Progenitor cell of endocrine pancreas (in vitro differentiated cells): Measurements from ENCODE around the gene PAN2. TPM values are rescaled to one million over a fixed set of nuclear protein-coding genes. Genes with fewer than 3 reads are reported as not detected.
A peak's percentile ranks its signal among the peaks of the same experiment; 100 is the strongest.

Experiments
- DNase-seq: peaks from one replicate; pipeline ENCODE4 v3.0.0; 2021; ENCODE audit warnings: low spot score; ENCODE audit not compliant: unreplicated experiment
- H3K27ac Mint-ChIP-seq: 2 replicates; pipeline ENCODE4 v1.8.0; 2021; ENCODE audit warnings: mild to moderate bottlenecking, moderate library complexity, mixed read lengths
- H3K27me3 Mint-ChIP-seq: 2 replicates; pipeline ENCODE4 v1.8.0; 2021; ENCODE audit warnings: mixed read lengths
- H3K36me3 Mint-ChIP-seq: 2 replicates; pipeline ENCODE4 v1.8.0; 2022; ENCODE audit warnings: mixed read lengths; ENCODE audit not compliant: insufficient read depth
- H3K4me1 Mint-ChIP-seq: 2 replicates; pipeline ENCODE4 v1.8.0; 2021; ENCODE audit warnings: low read depth, mixed read lengths
- H3K4me3 Mint-ChIP-seq: 2 replicates; pipeline ENCODE4 v1.8.0; 2021; ENCODE audit warnings: low read depth, mild to moderate bottlenecking, moderate library complexity, mixed read lengths
- H3K9me3 Mint-ChIP-seq: 2 replicates; pipeline ENCODE4 v1.8.0; 2021; ENCODE audit warnings: low read depth, mixed read lengths
- total RNA-seq: library from RNA; stranded (reverse); gene quantifications from 2 replicates; pipeline ENCODE4 v1.2.1, GENCODE V29; 2021
- TF ChIP-seq, protein P1 (sequence below): fragments of 200-600 bp; sonication (generic); IDR thresholded peaks from one replicate; pipeline ENCODE4 v1.5.0; 2021; ENCODE audit warnings: antibody characterized with exemption, mild to moderate bottlenecking; ENCODE audit not compliant: unreplicated experiment

Gene PAN2
- total RNA-seq, 1 donor from 2014 or later, result 69.3 TPM

DNA sequence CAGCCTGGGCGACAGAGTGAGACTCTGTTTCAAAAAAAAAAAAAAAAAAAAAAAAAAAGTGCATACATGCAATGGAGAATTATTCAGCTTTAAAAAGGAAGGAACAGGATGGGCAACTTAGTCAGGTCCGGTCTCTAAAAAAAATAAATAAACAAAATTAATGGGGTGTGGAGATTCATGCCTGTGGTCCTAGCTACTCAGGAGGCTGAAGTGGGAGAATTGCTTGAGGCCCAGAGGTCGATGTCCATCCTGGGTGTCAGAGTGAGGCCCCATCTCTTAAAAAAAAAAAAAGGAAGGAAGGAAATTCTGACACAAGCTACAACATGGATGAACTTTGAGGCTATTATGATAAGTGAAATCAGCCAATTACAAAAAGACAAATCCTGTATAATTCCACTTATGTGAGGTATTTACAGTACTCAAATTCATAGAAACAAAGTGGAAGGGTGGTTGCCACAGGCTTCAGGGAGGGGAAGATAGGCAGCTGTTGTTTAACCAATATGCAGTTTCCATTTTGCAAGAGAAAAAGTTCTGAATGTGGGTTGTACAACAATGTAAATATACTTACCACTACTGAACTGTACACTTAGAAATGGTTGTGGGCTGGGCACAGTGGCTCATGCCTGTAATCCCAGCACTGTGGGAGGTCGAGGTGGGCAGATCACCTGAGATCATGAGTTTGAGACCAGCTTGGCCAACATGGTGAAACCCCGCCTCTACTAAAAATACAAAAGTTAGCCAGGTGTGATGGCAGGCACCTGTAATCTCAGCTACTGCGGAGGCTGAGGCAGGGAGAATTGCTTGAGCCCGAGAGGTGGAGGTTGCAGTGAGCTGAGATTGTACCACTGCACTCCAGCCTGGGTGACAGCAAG lies 41.2 kb upstream of the PAN2 start:
- DNase-seq, result no peak
- no peak overlapping the region for H3K4me3 Mint-ChIP-seq
- TF ChIP-seq, protein P1, sequence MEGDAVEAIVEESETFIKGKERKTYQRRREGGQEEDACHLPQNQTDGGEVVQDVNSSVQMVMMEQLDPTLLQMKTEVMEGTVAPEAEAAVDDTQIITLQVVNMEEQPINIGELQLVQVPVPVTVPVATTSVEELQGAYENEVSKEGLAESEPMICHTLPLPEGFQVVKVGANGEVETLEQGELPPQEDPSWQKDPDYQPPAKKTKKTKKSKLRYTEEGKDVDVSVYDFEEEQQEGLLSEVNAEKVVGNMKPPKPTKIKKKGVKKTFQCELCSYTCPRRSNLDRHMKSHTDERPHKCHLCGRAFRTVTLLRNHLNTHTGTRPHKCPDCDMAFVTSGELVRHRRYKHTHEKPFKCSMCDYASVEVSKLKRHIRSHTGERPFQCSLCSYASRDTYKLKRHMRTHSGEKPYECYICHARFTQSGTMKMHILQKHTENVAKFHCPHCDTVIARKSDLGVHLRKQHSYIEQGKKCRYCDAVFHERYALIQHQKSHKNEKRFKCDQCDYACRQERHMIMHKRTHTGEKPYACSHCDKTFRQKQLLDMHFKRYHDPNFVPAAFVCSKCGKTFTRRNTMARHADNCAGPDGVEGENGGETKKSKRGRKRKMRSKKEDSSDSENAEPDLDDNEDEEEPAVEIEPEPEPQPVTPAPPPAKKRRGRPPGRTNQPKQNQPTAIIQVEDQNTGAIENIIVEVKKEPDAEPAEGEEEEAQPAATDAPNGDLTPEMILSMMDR, result no peak
- no peaks in the 10 kb centered on the region for H3K27me3 Mint-ChIP-seq
- H3K27ac Mint-ChIP-seq, result peak overlapping the region; percentile 57
- H3K4me1 Mint-ChIP-seq, result peaks cover 6% of the 10 kb centered on the region
- no peaks in the 10 kb centered on the region for H3K36me3 Mint-ChIP-seq
- peaks cover 4% of the 10 kb centered on the region for H3K9me3 Mint-ChIP-seq

DNA sequence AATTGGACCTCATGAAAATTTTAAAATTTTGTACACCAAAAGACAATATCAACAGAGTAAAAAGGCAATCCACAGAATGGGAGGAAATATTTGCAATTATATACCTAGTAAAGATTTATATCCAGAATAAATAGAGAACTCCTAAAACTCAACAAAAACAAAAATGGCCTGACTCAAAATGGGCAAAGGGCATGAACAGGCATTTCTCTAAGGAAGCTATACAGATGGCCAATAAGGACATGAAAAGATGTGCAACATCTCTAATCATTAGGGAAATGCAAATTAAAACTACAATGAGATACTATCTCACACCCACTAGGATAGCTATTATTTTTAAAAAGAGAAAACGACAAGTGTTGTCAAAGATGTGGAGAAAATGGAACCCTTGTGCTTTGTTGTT lies 39.7 kb upstream of the PAN2 start:
- TF ChIP-seq, protein P1, result no peak

DNA sequence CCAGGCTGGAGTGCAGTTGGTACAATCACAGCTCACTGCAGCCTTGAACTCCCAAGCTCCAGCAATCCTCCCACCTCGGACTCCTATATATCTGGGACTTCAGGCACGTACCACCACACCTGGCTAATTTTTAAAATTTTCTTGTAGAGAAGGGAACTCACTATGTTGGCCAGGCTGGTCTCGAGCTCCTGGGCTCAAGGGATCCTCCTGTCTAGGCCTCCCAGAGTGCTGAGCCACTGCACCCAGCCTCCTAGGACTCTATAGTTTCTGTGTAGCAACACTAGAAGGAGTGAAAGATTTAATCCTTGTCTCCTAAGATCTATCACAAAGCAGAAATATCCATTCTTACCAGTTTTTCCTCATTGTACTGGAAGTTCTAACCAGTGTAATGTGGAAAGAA lies 33.1 kb upstream of the PAN2 start:
- H3K4me1 Mint-ChIP-seq, result no peaks in the 10 kb centered on the region
- no peaks in the 10 kb centered on the region for H3K27me3 Mint-ChIP-seq
- no peak overlapping the region for H3K4me3 Mint-ChIP-seq
- H3K27ac Mint-ChIP-seq, result no peak overlapping the region
- TF ChIP-seq, protein P1, result no peak
- H3K36me3 Mint-ChIP-seq, result no peaks in the 10 kb centered on the region
- H3K9me3 Mint-ChIP-seq, result no peaks in the 10 kb centered on the region
- DNase-seq, result no peak

More for the DNA sequence above, 39.7 kb upstream of the PAN2 start:
- DNase-seq, result no peak
- peaks cover 6% of the 10 kb centered on the region for H3K4me1 Mint-ChIP-seq
- peaks cover 4% of the 10 kb centered on the region for H3K9me3 Mint-ChIP-seq
- no peaks in the 10 kb centered on the region for H3K27me3 Mint-ChIP-seq
- no peak overlapping the region for H3K27ac Mint-ChIP-seq
- no peak overlapping the region for H3K4me3 Mint-ChIP-seq
- H3K36me3 Mint-ChIP-seq, result no peaks in the 10 kb centered on the region

DNA sequence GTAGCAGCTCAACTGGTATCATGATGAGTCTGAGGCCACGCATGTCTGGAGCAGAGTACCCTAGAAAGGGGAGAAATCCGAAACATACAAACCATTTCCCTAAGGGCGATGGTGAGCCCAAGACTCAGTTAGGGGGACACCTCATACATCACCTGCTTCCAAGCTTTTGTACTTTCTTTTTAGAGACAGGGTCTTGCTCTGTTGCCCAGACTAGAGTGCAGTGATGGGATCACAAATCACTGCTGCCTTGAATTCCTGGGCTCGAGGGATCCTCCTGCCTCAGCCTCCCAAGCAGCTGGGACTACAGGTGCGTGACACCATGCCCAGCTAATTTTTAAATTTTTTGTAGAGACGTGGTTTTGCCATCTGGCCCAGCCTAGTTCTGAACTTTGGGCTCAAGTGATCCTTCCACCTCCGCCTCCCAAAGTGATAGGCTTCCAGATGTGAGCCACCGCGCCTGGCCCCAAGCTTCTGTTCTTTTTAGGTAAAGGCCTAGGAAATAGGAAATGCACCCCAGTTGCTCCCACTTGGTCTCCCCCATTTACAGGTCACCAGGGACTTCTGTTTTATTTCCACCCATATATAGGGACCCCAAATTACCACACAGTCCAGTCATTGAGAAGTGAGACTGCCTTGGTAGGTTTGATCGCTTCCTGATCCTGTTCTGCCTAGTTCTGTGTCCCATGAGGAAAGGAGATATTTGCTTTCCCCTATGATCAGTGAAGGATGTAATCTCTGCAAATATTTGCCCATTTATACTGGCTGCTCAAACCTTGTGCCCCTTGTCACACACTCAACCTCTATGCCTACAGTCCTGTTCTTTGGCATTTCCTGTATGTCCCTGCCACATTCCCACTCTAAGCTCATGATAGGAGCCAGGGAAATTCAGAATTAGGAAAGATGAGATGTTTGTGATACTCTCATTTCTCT lies 28.6 kb upstream of the PAN2 start, which contains the start of gene APOF:
TSS of gene APOF (minus strand) at position 728 of the 930 bp plus-strand sequence. CDS start at position 616, 112 bp downstream.
- TF ChIP-seq, protein P1, result no peak
- Mint-ChIP-seq H3K27me3 (no peaks in the 10 kb centered on the region), H3K36me3 (no peaks in the 10 kb centered on the region), H3K9me3 (no peaks in the 10 kb centered on the region), H3K4me3 (peak within 1 kb of the TSS; percentile 93), H3K4me1 (peaks cover 11% of the 10 kb centered on the region), H3K27ac (peak within 1 kb of the TSS; percentile 99)
- DNase-seq, result no peak
